ENCODE measurements around the gene BMP3.

Gene BMP3

GRCh38 chr4:81085291-81085690 lies 54.8 kb downstream of the BMP3 start:
- Histone ChIP-seq H3K27ac (ENCODE audit: low read length) (no peak overlapping the region), H3K36me3 (ENCODE audit: insufficient read depth, low read depth, low read length) (no peaks in the 10 kb centered on the region)

GRCh38 chr4:81085979-81086378 lies 55.5 kb downstream of the BMP3 start:
- Histone ChIP-seq H3K9ac (ENCODE audit: low read depth, low read length) (no peak overlapping the region), H3K9me3 (ENCODE audit: insufficient read depth, low read depth, low read length) (peaks cover 5% of the 10 kb centered on the region; the same call in 1 of the 2 replicates), H3K36me3 (ENCODE audit: insufficient read depth, low read depth, low read length) (no peaks in the 10 kb centered on the region), H3K4me1 (ENCODE audit: insufficient read depth, low read length) (no peaks in the 10 kb centered on the region), H3K27ac (ENCODE audit: low read length) (no peak overlapping the region), H3K27me3 (ENCODE audit: insufficient read depth, low read length) (no peaks in the 10 kb centered on the region), H3K4me3 (ENCODE audit: low read length) (no peak overlapping the region)

More at GRCh38 chr4:81085291-81085690, 54.8 kb downstream of the BMP3 start:
- H3K9ac ChIP-seq (ENCODE audit: low read depth, low read length) = no peak overlapping the region
- H3K9me3 ChIP-seq (ENCODE audit: insufficient read depth, low read depth, low read length) = peaks cover 5% of the 10 kb centered on the region; the same call in 1 of the 2 replicates
- H3K27me3 ChIP-seq (ENCODE audit: insufficient read depth, low read length) = no peaks in the 10 kb centered on the region
- H3K4me1 ChIP-seq (ENCODE audit: insufficient read depth, low read length) = no peaks in the 10 kb centered on the region
- H3K4me3 ChIP-seq (ENCODE audit: low read length) = no peak overlapping the region

GRCh38 chr4:81093720-81094401 lies 63.4 kb downstream of the BMP3 start:
- Histone ChIP-seq H3K36me3 (ENCODE audit: insufficient read depth, low read depth, low read length) (no peaks in the 10 kb centered on the region), H3K4me3 (ENCODE audit: low read length) (no peak overlapping the region), H3K27me3 (ENCODE audit: insufficient read depth, low read length) (no peaks in the 10 kb centered on the region), H3K9ac (ENCODE audit: low read depth, low read length) (no peak overlapping the region), H3K9me3 (ENCODE audit: insufficient read depth, low read depth, low read length) (no peaks in the 10 kb centered on the region), H3K27ac (ENCODE audit: low read length) (no peak overlapping the region), H3K4me1 (ENCODE audit: insufficient read depth, low read length) (no peaks in the 10 kb centered on the region)

GRCh38 chr4:81095389-81095788 lies 64.9 kb downstream of the BMP3 start:
- no peaks in the 10 kb centered on the region for H3K4me1 ChIP-seq (ENCODE audit: insufficient read depth, low read length)
- H3K27ac ChIP-seq (ENCODE audit: low read length) = no peak overlapping the region
- no peaks in the 10 kb centered on the region for H3K9me3 ChIP-seq (ENCODE audit: insufficient read depth, low read depth, low read length)
- no peak overlapping the region for H3K9ac ChIP-seq (ENCODE audit: low read depth, low read length)
- H3K27me3 ChIP-seq (ENCODE audit: insufficient read depth, low read length) = no peaks in the 10 kb centered on the region
- no peak overlapping the region for H3K4me3 ChIP-seq (ENCODE audit: low read length)
- H3K36me3 ChIP-seq (ENCODE audit: insufficient read depth, low read depth, low read length) = no peaks in the 10 kb centered on the region

GRCh38 chr4:81096566-81096965 lies 66.1 kb downstream of the BMP3 start:
- Histone ChIP-seq H3K9me3 (ENCODE audit: insufficient read depth, low read depth, low read length) (no peaks in the 10 kb centered on the region), H3K27ac (ENCODE audit: low read length) (no peak overlapping the region), H3K9ac (ENCODE audit: low read depth, low read length) (no peak overlapping the region), H3K36me3 (ENCODE audit: insufficient read depth, low read depth, low read length) (no peaks in the 10 kb centered on the region), H3K27me3 (ENCODE audit: insufficient read depth, low read length) (no peaks in the 10 kb centered on the region), H3K4me1 (ENCODE audit: insufficient read depth, low read length) (no peaks in the 10 kb centered on the region), H3K4me3 (ENCODE audit: low read length) (no peak overlapping the region)

- Histone ChIP-seq H3K4me3 (ENCODE audit: low read length) (no peak overlapping the region), H3K9me3 (ENCODE audit: insufficient read depth, low read depth, low read length) (no peaks in the 10 kb centered on the region), H3K4me1 (ENCODE audit: insufficient read depth, low read length) (no peaks in the 10 kb centered on the region), H3K27me3 (ENCODE audit: insufficient read depth, low read length) (no peaks in the 10 kb centered on the region), H3K27ac (ENCODE audit: low read length) (no peak overlapping the region), H3K9ac (ENCODE audit: low read depth, low read length) (no peak overlapping the region), H3K36me3 (ENCODE audit: insufficient read depth, low read depth, low read length) (no peaks in the 10 kb centered on the region)
These were observed 71.6 kb downstream of the BMP3 start for GRCh38 chr4:81102107-81102506.

DNA sequence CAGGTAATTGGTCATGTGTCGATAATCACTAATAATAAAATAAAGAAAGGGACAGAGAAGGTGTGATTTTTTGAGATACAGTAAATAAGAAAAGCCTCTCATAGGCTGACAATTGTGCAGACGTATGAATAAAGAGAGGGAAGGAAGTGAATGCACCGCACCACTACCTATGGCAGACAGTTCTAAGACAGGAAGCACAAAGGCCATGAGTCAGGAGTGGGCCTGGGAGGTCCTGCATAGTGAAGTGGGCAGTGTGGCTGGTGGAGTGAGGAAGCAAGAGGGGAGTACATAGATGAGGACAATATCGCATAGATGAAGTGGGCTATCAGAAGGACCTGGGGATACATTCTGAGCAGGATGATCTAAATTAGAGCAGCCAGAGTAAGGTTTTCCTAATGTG lies 75.6 kb downstream of the BMP3 start:
- Histone ChIP-seq H3K36me3 (ENCODE audit: insufficient read depth, low read depth, low read length) (no peaks in the 10 kb centered on the region), H3K27me3 (ENCODE audit: insufficient read depth, low read length) (no peaks in the 10 kb centered on the region), H3K4me1 (ENCODE audit: insufficient read depth, low read length) (no peaks in the 10 kb centered on the region), H3K9ac (ENCODE audit: low read depth, low read length) (no peak overlapping the region), H3K9me3 (ENCODE audit: insufficient read depth, low read depth, low read length) (no peaks in the 10 kb centered on the region), H3K4me3 (ENCODE audit: low read length) (no peak overlapping the region), H3K27ac (ENCODE audit: low read length) (no peak overlapping the region)

Measured in iPS-20b (cell line).